Stimulated activated CD8-positive, alpha-beta memory T cell treated with anti-CD3 and anti-CD28 coated beads, Interleukin-15, amount 100 ng/mL, for 48 hours (primary cell): ENCODE measurements around the gene EYA4.

Experiments used
- DNase-seq, 2 donors: peaks; one replicate each; pipeline ENCODE4 v3.0.0-alpha.2; 2020; ENCODE audit warnings: low read depth in 2 of 2

The EYA4 gene

DNA sequence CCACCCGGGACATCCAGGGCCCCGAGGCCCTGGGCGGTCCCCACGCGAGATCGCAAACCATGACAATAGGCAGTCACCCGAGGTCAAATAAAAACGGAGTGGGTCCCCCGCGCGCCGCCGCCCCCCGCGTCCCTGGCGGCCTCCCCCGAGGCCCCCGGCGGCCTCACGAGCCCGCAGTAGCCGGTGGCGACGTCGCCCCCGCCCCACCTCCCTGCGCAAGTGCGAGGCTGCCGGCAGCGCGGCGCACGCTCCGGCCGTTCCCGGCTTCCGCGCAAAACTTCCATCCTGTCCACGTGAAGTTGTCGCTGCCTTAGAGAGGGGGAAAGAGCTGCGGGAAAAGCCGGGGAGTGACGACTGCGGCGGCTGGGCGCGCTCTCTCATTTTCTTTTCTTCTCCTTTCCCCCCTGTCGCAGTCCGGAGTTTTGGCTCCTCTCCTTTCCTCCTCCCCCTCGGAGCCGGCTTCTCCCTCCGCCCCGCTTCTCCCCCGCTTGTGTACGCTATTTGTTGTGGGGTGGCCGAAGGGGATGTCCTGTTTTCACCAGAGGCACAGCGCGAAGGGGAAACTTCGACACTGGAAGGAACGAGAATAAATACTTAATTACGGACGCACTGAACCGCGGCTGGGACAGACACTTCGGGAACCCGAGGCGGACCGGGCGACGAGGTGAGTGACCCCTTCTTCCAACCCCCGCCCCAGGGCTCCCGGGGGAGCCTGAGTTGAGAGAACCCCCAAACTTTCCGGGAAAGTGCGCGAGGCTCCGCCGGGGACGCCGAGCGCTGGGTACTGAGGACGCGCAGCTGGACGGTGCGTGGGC lies at the start of gene EYA4:
Gene EYA4, plus strand, starts transcription at position 272 of the 815 bp plus-strand sequence. CDS start 33,424 bp downstream, outside the sequence.
- no peak for DNase-seq

DNA sequence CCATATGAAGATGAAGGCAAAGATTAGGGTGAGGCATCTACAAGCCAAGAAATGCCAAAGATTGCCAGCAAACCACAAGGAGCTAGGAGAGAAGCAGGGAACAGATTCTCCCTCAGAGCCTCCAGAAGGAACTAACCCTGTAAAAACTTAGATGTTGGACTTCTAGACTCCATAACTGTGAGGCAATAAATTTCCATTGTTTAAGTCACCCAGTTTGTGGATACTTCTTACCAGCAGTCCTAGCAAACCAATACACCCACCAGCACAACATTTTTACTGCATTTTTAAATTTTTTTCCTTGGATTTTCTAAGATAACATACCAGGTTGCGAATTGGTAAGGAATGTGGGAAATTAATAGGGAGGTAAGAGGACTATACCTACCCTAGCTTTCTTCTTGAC lies 47.8 kb upstream of the EYA4 start:
- no peak for DNase-seq

DNA sequence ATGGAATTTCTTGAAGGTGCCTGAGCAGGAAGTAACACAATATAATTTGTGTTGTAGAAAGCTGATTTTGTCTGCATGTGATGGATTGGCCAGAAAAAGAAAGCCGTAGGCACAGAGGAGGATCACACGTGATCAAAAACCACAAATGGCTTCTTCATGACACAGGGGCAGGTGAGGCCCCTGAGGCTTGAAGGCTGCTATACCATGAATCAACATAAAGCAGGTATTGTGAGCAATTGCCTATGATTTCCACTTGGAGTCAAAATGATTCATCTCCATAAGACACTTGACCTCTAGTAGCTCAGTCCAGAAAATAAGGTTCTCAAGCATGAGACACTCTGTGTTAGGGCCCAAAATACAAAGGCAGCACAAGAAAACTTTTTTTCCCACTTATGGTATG lies 42.4 kb upstream of the EYA4 start:
- DNase-seq = no peak

- DNase-seq = no peak
Measured at GRCh38 chr6:133201231-133201630, 39.9 kb upstream of the EYA4 start.

GRCh38 chr6:133202610-133203343 lies 38.4 kb upstream of the EYA4 start:
- DNase-seq = no peak

DNA sequence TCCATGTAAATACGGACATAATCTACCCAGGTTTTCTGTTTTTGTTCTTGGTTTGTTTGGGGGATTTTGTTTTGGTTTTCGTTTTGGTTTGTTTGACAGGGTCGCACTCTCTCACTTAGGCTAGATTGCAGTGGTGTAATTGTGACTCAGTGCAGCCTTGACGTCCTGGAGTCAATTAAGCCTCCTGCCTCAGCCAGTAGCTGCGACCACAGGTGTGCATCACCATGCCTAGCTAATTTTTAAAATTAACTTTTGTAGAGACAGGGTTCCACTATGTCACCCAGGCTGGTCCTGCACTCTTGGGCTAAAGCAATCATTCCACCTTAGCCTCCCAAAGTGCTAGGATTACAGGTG lies 37.8 kb upstream of the EYA4 start:
- no peak for DNase-seq

DNA sequence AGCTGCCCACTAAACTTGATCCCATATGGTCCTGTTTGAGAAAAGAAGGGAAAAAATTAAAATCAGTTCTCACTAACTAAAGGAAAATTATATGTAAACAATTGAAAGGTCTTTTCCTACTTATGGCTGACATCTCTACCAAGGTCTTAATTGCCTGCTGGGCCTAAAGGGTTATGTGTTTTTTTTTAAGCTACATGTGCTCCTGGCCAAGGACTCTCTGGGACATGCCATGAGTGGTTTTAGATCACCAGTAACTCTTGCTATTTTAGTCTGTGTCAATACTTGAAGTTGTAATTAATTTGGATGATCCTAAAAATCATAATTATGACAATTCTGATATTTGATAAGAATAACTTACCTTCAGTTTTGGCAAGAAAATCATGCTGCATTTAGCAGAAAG lies 35.9 kb upstream of the EYA4 start:
- no peak for DNase-seq

GRCh38 chr6:133206942-133207341 lies 34.2 kb upstream of the EYA4 start:
- no peak for DNase-seq

- DNase-seq = no peak
Measured at GRCh38 chr6:133207754-133208153, 33.4 kb upstream of the EYA4 start.

GRCh38 chr6:133208183-133208755 lies 32.9 kb upstream of the EYA4 start:
- DNase-seq = no peak

DNA sequence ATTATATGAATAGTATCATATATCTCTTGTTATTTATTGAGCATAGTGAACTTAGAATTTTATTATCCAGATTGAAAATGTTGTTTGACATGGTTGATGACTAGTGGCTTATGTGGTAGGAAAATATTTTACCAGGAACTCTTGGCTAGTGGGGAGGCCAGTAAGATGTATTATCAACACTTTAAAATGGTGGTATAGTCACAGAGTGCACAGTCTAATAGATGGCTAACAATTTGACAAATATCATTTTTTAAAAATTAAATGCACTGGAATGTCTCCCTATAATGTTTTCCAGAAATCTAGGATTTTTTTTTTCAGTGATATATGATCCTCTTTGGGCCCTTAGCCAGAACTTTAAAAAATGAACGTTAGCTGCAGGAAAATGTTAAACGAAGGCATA lies 26.9 kb upstream of the EYA4 start:
- DNase-seq = no peak

DNA sequence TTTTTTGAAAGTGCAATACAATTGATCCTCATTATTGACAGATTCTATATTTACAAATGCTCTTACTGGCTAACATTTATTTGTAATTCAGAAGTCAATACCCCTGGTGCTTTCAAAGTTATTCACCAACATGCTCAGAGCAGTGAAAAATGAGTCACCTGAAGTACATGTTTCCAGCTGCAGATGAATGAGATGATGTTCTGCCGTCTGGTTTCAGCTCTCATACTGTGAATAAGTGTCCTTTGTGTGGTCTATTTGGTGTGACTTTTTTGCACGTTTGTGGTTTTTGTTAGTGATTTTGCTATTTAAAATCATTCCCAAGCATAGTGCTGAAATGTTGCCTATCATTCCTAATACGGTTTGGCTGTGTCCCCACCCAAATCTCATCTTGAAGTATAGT lies 22.3 kb upstream of the EYA4 start:
- DNase-seq = no peak

GRCh38 chr6:133223452-133224029 lies 17.6 kb upstream of the EYA4 start:
- no peak for DNase-seq

- DNase-seq = no peak
Measured at GRCh38 chr6:133225560-133225959, 15.6 kb upstream of the EYA4 start.

DNA sequence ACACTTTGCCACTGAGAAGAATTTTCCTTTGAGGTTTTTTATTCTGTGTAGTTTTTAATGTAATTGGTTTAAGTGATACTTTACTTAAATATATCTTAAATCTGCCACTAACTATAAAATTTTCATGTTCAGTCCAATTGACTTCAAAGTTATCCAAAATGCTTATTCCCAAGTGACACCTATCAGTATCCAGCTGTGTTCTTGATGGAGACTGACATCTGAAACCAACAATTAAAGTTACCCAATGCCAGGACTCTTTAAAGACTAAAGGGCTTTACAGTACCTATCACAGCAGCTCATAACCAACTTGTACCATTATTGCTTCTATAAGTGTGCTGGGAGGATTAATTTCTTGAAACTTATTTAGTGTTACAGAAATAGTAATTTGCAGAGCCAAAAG lies 13.8 kb upstream of the EYA4 start:
- no peak for DNase-seq

DNA sequence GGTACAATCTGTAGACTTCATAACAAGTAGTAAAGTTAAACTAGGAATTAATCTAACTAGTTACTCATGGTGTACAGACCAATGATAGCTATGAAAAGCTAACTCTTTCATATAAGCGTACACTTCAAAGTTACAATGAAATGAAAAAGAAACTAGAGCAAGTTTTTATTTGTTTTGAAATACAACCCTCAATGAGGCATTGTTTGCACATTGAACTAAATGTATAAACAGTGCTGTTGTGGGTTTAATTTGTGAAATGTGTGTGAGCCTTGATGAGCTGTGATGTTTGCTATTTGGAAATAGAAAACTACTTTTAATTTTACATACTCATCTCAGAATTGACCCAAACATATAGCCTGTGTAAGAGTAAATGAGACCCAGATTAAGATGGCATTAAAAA lies 11.1 kb upstream of the EYA4 start:
- no peak for DNase-seq

DNA sequence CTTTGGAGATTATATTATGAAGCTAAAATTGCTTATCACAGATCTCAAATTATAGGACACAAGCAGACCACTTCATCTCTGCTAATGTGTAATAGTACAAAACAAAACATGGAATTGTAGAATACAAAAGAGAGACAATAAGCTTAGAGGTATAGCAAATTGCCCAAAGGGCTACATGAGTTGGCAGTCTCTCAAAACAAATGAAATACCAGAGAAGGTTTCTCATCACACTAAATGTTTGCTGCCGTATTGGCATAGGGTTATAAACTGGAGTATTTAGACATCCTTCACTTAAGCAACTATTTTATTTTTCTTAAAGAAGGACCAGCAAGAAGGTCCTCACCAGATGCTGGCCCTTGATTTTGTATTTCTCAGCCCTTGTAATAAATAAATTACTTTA lies 5.9 kb upstream of the EYA4 start:
- no peak for DNase-seq

- DNase-seq = no peak
Measured at GRCh38 chr6:133236932-133237331, 4.2 kb upstream of the EYA4 start.

GRCh38 chr6:133240511-133241085 lies 559 bp upstream of the EYA4 start:
- no peak for DNase-seq

- no peak for DNase-seq
Measured at GRCh38 chr6:133241901-133242636, 912 bp downstream of the EYA4 start.
